Frontal cortex (tissue), 4 donors: ENCODE measurements around the gene TTLL3. TPM values are rescaled to one million over a fixed set of nuclear protein-coding genes. Genes with fewer than 3 reads are reported as not detected.
"Not testable (repeated sequence)": the region's sequence is repeated elsewhere in the genome, so short reads cannot be mapped to it uniquely, and the experiment has no call there.

ENCODE experiments used
- DNase-seq, 2 donors: peaks; one replicate each; pipeline ENCODE4 v3.0.0; 2012; ENCODE audit warnings: low spot score in 2 of 2
- FAIRE-seq: peaks from 2 replicates; lab custom pipeline; 2012; peaks lifted over from hg19 to GRCh38; lab: Jason Lieb, UNC
- total RNA-seq: library from RNA; depleted of rRNA; stranded (reverse); fragments of >200 nt; gene quantifications from one replicate; pipeline ENCODE4 v1.2.3, GENCODE V29; 2014
- donor health status: control.
- donor health status: control.
- donor health status: control.

Gene TTLL3, protein sequence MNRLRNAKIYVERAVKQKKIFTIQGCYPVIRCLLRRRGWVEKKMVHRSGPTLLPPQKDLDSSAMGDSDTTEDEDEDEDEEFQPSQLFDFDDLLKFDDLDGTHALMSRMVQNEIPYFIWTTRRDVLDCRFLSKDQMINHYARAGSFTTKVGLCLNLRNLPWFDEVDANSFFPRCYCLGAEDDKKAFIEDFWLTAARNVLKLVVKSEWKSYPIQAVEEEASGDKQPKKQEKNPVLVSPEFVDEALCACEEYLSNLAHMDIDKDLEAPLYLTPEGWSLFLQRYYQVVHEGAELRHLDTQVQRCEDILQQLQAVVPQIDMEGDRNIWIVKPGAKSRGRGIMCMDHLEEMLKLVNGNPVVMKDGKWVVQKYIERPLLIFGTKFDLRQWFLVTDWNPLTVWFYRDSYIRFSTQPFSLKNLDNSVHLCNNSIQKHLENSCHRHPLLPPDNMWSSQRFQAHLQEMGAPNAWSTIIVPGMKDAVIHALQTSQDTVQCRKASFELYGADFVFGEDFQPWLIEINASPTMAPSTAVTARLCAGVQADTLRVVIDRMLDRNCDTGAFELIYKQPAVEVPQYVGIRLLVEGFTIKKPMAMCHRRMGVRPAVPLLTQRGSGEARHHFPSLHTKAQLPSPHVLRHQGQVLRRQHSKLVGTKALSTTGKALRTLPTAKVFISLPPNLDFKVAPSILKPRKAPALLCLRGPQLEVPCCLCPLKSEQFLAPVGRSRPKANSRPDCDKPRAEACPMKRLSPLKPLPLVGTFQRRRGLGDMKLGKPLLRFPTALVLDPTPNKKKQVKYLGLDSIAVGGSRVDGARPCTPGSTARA
- total RNA-seq, result 17.1 TPM

DNA sequence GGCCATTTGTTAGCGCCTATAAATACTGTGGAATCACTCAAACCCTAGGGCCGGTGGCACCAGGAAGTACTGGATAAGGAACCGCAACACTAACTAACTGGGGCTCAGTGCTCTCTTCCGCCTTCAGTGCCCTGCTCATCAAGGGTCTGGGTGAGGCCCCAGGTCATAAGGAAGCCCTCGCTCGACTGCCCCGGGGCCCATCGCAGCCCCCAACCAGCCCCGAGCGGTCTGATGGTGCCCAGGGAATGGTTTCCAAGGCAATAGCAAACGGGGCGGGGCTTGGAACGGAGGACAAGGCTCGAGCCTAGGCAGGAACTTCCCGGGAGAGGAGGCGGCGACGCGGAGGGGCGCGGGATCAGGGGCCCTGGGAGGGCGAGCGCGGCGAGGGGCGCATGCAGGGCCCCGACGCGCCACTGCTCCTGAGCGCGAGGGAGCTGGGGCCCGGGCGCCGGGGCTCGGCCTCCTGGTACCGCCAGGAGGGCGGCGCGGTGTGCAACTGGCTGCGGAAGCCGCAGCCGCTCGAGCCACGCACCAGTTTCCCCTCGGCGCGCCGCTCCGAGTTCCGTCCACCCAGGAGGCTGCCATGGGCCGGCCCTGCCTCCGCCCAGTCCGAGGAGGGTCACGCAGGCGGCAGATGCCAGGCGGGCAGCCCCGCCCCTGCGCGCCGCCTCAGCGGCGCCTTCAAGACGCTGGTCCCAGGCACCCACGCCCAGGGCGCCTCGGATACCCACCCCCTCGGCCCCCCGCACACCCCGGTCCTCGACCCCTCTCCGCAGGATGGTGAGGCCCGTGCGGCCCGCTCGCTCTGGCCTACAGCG is at the start of gene TTLL3:
Gene TTLL3, plus strand, starts transcription at position 648 of the 818 bp plus-strand sequence. CDS start 400 bp downstream, outside the sequence.
- FAIRE-seq (no peak), DNase-seq (peak; percentile 69 to 74)

DNA sequence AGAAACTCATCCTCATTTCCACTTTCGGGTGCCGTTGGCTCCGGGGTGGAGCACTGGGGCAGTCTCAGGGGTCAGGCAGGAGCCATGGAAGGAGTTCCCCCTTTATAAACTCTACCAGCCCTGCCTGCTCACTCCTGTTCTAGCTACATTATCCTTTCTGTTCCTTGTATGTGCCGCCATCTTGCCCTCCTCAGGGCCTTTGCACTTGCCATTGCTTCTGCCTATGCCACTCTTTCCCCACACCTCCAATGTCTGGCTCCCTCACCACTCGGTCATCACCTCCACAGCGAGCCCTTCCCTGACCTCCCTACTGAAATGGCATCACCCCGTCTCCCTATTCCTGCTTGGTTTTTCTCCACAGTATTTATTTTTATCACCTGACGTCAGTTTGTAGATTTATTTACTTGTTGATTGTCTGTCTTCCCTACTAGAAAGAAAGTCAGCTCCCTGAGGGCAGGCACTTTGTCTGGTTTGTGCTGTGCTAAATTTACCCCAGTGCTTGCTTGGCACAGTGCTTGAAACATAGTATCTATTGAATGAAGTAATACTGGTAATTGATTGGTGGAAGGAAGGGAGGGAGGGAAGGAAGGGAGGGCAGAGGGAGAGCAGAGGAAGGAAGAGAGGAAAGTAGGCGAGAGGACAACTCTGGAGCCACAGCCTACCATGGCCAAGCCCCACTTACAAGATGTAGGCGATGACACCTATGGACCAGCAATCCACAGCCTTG is 49.1 kb upstream of the TTLL3 start:
- no peak for FAIRE-seq
- DNase-seq, result no peak

DNA sequence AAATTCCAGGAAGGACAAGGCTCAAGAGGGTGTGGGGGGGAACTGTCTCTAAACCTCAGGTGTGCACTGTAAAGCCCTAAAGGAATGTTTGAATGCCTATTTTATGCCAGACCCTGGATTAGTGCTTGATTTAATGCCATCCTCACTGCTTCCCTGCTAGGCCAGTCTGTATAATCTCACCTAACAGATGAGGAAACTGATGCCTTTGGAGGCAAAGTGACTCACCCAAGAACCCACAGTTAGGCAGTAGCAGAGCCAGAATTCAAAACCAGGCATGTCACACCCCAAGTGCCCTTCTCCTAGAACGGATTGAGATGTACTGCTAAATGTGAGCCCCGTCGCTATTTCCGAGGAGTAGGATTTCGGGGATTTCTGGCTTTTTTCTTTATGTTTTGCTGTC is 48.1 kb upstream of the TTLL3 start:
- FAIRE-seq (no peak), DNase-seq (no peak)

DNA sequence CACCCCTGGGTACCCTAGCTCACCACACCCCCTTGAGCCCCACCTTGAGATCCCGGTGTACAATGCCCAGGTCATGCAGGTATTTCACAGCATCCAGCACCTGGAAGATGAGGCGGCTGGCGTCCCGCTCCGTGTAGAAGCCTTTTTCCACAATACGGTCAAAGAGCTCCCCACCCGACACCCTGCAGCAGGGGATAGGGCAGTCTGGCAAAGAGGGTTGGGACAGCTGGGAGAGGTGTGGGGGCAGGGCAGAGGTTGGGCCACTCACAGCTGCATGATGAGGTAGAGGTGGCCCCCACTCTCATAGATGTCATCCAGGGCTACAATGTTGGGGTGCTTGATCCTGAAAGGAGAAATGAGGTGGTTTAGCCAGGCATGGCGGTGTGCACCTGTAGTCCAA is 47.2 kb upstream of the TTLL3 start:
- no peak for DNase-seq
- no peak for FAIRE-seq

DNA sequence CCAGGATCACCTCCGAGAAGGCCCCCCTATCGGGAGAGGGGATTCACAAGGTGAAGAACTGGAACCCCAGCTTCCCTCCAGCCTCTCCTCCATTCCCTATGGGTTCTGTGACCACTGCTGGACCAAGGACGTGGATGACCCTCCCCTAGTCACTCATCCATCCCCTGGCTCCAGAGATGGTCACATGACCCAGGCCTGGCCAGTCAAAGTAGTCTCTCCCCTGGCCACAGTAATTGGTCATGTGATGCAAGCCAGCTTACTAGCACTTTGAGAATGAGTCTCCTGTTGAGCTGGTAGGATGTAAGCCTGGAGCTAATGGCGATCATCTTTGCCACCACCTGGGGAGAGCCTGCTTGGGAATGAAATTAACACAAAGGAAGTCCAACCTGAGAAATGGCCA is 44.2 kb upstream of the TTLL3 start:
- DNase-seq (no peak), FAIRE-seq (no peak)

DNA sequence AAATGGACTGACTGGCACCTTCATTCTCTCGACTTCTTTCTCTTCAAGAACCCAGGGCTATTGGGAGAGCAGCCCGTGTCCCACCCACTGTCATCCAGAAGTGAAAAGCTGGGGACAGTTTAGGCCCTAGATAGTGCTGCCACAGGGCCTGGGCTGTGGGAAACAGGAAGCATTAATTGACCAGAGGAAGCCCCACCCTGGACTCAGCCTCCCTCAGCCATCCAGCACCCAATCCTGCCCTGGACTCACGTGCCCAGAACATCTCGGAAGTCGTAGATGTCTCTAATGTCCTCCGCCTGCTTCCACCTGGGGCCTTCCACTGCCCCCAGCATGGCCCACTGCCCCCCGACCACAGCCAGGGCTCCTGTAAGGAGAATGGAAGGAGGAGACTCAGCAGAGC is 42.6 kb upstream of the TTLL3 start:
- FAIRE-seq (no peak), DNase-seq (no peak)

DNA sequence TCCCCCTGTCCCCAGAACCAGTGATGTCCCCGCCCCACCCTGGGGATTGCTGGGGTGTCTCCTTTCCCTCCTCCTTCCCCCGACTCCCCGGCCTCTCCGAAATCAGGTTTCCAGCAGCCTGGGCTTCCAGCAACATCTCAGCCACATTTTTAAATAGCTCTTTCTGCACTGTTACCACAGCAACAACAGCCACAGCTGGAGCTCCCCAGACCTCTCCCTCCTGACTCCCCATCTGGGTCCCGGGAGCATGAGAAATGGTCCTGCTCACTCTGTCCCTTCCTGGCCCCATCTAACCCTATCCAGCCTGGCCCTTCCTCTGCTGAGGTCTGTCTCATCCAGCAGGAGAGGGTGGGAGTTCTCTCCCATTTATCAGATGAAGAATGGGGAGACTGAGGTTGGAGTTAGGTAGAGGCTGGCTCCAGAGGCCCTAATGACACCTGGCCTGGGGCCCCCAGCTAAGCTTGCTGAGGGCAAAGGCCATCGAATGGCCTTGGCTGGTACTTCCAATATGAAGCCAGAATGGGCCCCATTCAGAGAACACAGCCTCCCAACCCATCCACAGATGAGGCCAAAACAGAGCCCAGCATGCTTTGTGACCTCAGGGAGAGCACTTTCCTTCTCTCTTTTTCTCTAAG is 41.8 kb upstream of the TTLL3 start:
- FAIRE-seq (no peak), DNase-seq (no peak)

DNA sequence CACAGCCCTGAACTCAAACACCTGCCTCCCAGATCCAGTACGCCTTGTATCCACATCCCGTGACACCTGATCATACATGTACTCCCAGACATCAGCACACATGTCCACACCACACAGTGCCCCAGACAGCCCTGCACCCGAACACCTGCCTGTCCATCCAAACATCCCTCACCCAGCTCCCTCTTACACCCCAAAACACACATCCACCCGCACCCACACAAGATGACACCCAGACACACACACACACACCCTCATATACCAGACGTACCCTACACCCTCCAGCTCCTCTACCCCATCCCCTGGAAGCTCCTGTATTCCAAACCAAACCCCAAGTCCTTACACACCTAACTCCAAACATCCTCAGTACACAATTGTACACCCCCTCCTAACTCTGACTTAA is 41.0 kb upstream of the TTLL3 start:
- FAIRE-seq (no peak), DNase-seq (no peak)

DNA sequence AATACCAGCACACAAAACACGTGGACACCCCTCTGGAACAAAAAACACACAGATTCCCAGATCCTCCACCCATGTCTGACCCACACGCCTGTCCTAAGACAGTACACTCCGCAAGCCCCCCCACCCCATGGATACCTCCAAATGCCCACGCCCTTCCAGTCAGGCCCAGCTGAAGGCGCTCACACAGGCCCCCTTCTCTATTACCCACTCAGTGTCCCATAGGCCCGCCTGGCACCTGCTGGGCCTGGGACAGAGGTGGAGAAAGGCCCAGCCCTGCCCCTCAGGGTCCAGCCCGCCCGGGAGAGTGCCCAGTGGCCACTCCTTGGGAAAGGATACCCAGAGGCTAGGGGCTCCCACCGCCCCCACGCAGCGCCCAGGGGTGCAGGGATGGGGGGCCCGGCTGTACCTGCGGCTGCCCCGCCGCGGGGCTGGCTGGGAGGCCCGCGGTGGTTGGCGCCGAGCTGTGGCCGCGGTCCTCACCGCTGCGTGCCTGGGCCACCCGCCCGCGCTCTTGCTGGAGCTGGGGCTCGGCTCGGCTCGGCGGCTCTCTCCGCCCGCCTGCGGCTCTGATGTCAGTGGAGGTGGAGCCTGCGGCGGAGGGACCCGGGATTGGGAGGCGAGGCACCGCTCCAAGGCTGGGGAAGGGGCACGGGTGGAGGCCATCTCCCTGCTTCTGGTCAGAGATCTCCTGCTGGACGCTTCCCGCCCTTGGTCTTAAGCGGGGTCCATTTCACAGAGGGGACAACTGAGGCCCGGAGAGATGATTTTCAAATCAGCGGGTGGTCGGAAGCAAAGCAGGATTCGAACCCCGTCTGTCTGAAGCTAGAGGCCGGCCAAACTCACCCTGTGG is 40.4 kb upstream of the TTLL3 start, which contains the start of gene CAMK1:
Gene CAMK1, minus strand, starts transcription at position 522 of the 850 bp plus-strand sequence. CDS start 2,198 bp downstream, outside the sequence.
- DNase-seq, result peak; percentile 74 to 82
- no peak for FAIRE-seq

DNA sequence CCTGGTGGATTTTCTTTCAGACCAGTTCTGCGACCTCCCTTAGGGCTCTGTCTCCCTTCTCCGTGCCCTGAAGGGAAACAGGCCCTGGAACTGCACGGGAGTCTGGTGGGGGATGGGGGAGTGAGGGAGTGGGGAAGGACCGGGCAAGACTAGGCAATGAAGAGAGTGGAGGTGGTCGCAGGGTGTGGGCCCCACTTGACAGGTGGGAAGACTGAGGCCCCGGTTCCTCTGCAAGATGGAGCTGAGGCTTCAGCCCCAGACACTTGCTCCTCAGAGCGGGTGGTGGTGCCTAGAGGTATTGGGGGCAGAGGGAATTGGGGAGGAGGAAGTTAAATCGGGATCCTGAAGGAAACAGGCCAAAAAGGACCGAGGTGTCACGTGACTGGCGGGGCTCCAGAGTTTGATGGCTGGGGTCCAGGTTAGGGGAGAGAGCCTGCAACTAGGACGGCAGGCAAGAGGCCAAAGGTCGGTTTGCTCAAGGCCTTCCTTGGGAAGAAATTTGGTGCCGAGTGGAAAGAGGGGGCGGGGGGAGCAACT is 39.7 kb upstream of the TTLL3 start:
- FAIRE-seq (no peak), DNase-seq (peak; percentile 66 to 71)

DNA sequence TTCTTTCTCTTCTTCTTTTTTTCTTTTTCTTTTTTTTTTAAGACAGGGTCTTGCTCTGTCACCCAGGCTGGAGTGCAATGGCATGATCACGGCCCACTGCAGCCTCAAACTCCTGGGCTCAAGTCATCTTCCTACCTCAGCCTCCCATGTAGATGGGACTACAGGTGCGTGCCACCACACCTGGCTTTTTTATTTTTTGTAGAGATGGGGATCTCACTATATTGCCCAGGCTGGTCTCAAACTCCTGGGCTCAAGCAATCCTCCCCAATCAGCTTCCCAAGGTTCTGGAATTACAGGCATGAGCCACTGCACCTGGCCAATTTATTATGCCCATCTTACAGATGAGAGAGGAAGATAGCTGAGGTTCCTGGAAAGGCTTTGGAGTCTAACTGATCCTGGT is 39.1 kb upstream of the TTLL3 start:
- DNase-seq, FAIRE-seq: not testable (repeated sequence)

DNA sequence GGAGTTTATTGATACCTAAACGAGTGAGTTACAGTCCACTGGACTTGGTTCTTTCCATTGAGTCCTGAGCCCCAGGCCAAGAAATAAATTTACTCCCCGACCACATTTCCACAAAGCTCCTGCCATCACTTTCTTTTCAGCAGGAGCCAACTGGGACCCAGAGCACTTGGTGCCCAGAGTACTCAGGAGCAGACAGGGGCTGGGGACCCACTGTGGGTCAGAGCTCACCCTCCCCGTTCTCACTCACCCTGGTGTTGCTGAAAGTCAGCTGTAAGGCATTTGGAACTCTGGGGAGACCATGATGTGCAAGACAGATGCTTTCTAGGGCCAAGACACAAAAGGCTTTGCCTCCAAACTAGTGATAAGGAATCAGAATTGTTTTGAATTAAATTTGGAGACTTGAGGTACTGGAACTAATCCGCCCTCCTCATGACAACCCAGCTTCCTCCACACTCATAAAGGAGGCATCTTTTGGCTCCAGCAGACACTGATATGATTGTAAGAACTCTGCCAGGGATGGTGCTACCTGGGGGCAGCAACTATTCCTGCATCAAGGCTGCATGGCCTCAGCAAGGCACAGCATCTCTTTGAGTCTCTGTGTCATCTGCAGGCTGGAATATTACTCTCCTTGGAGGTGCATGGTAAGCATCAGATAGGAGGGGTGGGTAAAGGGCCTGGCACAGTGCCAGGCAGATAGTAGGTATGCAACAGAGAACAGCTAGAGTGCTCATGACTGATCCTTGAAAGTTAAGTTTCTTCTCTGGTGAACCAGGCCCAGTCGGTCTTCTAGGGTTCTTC is 33.0 kb upstream of the TTLL3 start:
- no peak for FAIRE-seq
- no peak for DNase-seq

DNA sequence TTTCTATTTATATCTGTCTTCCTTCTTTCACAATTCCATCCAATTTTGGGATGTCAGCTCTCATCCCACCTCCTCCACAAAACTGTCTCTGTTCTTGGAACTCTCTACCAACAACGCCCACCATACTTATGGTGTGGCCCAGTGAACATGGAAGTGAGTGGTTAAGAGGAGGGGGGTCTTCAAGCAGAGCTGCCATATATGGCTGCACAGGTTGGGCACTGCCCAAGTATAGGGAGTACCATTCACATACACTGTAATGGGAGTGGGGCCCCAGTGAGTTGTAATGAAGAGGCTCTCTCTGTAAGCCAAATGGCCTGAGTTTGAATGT is 32.4 kb upstream of the TTLL3 start:
- no peak for DNase-seq
- no peak for FAIRE-seq

DNA sequence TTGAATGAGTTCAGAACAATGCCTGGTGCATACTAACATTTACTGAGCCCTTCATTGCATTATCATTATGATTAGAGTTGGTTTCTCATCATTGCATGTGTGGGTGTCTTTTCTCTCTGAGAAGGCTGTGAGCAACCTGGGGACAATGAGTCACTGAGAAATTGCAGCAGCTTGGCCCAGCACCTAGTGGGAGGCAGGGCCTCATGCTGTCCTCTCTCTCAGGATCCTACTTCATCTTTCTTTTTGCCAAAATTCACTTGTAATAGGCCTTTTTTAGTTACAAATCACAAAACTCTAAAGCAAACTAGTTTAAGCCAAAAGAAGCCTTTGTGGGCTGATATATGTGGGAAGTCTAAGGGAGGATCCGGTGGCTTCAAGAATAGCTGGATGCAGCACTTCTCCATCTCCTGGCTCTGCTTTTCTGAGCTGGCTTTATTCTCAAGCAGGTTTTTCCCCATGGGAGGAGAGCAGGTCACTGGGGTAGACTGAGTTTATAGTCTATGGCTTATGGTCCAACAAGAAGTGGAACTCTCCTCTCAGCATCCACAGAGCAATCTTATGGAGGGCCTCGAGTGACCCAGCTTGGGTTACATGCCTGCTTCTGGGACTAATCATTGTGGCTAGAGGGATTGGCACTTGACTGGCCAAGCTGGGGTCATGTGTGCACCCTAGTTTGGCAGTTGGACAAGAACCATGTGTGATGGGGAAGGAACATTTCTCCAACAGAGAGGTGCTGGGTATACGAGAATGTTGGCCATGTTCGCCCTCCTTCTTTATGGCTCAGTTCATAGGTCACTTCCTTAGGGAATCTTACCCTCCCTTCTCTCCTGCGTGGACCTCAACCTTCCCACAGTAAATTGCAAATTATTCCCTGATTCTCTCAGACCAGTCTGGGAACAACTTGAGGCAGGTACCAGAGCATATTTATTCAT is 31.7 kb upstream of the TTLL3 start:
- DNase-seq (no peak), FAIRE-seq (no peak)

DNA sequence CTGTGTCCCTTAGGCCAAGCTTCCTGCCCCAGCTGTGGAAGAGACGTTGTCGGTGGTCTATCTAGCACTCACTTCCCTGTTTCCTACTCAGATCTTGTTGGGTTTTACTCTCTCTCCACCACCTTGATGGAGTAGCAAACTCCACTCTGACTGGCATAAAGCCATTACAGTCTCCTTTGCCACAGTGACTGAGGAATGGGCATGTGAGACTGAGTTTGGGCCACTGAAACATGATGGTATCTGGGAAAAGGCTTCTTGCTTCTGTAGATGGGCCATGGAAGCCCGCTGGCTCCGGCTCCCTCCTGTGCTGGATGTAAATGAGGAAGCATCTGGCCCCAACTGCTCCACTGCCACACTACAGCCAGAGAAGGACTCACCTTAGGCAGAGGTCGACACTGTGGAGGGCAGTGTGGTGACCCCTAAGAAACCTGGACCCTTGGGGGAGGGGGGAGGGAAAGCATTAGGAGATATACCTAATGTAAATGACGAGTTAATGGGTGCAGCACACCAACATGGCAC is 30.9 kb upstream of the TTLL3 start:
- DNase-seq, result no peak
- no peak for FAIRE-seq
